ENCODE measurements around the gene RAMP3.

GRCh38 chr7:45133877-45134276, 23.7 kb upstream of the RAMP3 start:
- TF ChIP-seq CTCF (IDR thresholded peaks at IDR 0.05) = no peak
- no peak for TF ChIP-seq EZH2 (IDR thresholded peaks at IDR 0.05; ENCODE audit: borderline replicate concordance, insufficient read depth, low read depth, low read length, poor library complexity, severe bottlenecking)

All from B cell (primary cell).